GM08714 (cell line): Measurements from ENCODE around the gene ARMCX1.
"Not testable (repeated sequence)": the region's sequence is repeated elsewhere in the genome, so short reads cannot be mapped to it uniquely, and the experiment has no call there.

Experiments
- H3K4me3 ChIP-seq: fragments of 200-500 bp; sonication (Bioruptor generic); 2 replicates; pipeline ENCODE4 v1.5.1; 2014; ENCODE audit warnings: mild to moderate bottlenecking, low read length, inconsistent platforms
- ZNF274 ChIP-seq: IDR thresholded peaks from 2 replicates; pipeline ENCODE4 v1.6.1; 2012; ENCODE audit warnings: mild to moderate bottlenecking, low read depth, low read length

The ARMCX1 gene

DNA sequence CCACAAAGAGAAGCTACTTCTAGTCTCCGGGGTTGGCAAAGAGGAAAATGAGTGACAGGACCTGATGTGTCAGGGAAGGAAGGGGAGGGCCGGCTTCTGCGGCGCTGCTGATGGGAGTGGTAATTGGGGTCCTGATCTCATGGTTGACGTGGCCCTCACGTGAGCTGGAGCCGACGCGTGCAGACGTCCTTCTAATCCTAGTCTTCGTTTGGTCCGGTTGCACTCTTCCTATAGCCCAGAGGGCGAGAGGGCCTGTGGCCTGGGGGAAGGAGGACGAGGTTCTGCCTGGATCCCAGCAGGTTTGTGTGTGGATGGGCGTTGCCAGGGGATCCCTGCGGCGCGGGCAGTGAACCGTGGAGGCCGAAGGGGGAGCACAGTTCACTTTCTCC is at the start of gene ARMCX1:
Gene ARMCX1, plus strand, starts transcription at position 186 of the 389 bp plus-strand sequence. CDS start 2,384 bp downstream, outside the sequence.
- TF ChIP-seq ZNF274, result no peak
- H3K4me3 ChIP-seq, result no peak within 1 kb of the TSS

DNA sequence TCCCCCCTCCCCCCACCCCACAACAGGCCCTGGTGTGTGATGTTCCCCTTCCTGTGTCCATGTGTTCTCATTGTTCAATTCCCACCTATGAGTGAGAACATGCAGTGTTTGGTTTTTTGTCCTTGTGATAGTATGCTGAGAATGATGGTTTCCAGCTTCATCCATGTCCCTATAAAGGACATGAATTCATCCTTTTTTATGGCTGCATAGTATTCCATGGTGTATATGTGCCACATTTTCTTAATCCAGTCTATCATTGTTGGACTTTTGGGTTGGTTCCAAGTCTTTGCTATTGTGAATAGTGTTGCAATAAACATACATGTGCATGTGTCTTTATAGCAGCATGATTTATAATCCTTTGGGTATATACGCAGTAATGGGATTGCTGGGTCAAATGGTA is 47.4 kb upstream of the ARMCX1 start:
- not testable (repeated sequence) for H3K4me3 ChIP-seq

DNA sequence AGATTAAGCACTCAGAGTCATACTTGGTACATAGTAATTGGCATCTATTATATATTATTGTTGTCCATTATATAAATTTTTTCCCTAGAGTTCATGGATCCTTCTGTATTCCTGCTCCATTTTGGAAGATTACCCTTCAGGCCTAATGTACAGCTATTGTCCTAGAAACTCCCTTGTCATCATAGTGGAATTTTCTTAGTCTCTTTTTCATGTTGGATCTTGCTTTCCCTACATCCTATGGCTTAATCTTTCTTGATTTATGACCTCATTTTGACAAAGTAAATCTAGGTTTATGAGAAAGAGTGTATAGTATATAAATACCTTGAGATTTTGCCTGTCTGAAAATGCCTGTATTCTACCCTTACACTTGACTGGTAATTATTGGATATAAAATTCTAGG is 43.0 kb upstream of the ARMCX1 start:
- H3K4me3 ChIP-seq, result no peak overlapping the region
- no peak for TF ChIP-seq ZNF274

DNA sequence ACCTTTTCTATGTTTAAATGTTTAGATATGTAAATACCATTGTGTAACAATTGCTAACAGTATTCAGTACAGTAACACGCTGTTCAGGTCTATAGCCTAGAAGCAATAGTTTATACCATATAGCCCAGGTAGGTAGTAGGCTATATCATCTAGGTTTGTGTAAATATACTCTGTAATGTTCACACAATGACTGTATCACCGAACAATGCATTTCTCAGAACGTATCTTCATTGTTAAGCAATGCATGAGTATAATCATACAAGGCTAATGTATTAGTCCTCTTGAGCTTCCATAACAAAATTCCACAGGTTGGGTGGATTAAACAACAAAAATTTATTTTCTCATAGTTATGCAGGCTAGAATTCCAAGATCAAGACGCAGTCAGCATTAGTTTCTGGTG is 42.4 kb upstream of the ARMCX1 start:
- no peak for TF ChIP-seq ZNF274
- no peak overlapping the region for H3K4me3 ChIP-seq

DNA sequence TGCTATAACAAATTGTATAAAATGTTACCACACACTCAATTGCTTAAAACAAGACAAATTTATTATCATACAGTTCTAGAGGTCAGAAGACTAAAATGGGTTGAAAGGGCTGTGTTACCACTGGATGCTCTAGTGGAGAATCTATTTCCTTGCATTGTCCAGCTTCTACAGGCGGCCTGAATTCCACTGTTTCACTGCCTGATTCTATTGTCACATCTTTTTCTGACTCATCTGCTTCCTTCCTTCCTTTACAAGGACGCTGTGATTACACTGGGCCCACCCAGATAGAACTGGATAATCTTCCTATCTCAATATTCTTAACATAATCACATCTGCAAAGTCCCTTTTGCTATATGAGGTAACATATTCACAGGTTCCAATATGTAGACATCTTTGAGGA is 19.4 kb upstream of the ARMCX1 start:
- no peak for TF ChIP-seq ZNF274
- H3K4me3 ChIP-seq, result no peak overlapping the region

DNA sequence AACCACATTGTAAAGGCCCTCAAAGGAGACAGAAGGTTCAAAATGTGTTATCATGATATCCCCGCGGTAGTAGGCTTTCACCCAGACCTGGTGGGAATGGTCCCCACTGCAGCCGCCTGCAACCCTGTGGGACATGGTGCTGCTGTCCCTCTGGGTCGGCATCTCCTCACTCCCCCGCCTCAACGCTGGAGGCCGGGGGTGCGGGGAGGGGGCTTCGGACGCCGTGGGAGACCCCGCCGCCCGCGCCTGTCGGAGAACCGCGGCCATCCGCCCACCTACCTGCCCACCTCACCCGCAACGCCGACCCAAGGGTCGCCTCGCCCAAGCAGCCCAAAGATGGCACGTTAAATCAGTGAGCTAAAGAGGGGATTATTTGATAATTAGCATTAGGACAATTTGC is 11.2 kb upstream of the ARMCX1 start:
- no peak for TF ChIP-seq ZNF274

DNA sequence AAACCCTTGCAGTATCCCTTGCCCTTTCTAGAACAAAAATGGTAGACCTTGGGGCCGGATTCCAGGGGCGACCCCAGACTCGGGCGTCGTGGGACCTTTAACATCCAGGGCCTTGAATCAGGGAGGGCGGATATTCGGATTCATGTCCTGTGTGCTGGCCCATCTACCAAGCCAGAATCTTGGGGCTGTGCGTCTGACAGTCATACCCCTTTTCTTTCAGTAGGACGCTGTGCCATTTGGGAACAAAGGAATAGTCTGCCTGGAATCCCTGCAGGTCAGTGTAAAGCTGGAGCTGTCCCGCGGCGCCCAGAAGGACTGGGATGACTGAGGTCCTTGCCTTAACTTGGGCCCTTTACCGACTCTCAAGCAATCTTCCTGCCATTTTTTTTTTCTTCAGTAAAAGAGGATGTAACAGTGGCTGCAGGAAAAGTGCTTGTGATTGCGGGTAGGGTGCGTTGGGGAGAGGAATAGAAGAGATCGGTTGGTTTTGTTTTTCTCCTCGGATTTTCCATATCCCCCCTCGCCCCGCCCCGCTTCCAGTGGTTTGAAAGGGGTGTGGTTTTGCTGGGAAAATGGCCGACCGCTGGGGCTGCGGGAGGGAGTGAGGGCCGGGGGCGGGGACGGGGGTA is 518 bp downstream of the ARMCX1 start:
- H3K4me3 ChIP-seq, result no peak overlapping the region
- TF ChIP-seq ZNF274, result no peak

More for the DNA sequence above, 11.2 kb upstream of the ARMCX1 start:
- H3K4me3 ChIP-seq, result no peak overlapping the region

DNA sequence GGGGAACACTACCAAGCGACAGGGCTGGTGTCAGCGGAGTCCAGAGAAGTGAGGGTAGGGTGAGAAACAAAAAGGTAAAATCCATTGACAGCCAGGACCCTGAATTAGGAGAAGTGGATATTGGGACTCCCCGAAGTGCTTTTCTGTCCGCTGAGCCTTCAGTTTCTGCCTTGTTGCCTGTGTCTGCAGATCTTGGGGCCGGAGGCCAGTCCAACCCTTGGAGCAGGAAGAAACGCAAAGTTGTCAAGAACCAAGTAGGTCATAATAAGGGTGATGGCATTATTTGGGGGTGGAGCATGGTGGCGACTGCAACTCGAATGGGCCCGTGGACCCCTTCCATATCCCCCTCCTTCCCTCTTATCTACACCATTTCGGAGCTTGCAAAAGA is 1.0 kb downstream of the ARMCX1 start:
- no peak for TF ChIP-seq ZNF274
- H3K4me3 ChIP-seq, result no peak overlapping the region

DNA sequence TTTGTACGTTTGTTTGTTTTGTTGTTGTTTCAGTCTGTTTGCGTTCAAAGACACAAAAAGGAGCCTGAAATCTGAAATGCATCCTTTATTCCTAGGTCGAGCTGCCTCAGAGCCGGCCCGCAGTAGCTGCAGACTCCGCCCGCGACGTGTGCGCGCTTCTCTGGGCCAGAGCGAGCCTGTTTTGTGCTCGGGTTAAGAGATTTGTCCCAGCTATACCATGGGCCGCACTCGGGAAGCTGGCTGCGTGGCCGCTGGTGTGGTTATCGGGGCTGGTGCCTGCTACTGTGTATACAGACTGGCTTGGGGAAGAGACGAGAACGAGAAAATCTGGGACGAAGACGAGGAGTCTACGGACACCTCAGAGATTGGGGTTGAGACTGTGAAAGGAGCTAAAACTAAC is 2.4 kb downstream of the ARMCX1 start:
- no peak overlapping the region for H3K4me3 ChIP-seq
- no peak for TF ChIP-seq ZNF274

DNA sequence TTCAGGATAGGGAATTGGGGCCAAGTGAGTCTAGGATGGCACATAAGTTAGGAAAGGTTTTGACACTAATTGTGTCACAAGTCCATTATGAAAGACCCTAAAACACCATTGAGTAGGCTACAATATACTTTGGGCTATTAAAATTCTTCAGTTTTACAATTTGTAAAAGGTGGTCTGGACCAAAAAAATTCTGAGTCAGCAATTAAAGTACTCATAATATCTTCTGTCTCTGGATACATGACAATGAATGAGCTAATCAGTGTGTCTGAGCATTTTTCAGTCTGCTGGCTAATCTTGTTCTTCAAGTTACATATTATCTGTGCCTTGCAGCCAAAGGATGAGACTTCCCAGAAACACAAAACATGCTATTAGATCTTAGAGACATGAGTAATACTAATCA is 14.3 kb downstream of the ARMCX1 start:
- H3K4me3 ChIP-seq, result no peak overlapping the region
- no peak for TF ChIP-seq ZNF274

DNA sequence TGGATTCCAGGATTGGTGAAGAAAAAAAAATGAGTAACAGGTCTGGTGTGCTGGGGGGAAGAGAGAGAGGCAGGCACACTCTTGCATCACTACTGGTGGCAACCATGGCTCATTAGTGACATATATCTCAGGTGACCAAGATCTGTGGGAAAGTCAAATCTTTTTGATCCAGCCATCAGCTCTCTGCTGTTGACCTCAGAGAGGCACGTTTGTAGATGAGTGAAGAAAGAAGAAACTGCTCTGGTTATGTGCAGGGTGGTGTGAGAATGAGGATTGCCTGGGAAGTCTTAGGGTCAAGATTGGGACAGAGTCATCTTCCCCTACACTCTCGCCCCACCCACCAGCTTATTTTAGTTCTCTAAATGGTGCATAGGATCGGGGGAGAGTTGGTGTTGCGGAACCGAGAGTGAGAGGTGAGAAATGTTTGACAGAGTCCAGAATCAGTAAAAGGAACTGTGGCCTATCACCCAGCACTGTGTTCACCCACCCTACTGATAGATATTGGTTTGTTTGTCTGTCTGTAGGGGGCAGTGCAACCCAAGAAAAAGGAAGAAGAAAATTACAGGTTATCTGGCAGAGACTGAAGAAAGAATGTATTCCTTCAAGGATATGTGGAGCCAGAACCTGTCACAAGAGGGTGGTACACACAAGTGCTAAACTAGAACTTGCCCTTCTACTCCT is 45.5 kb downstream of the ARMCX1 start:
- TF ChIP-seq ZNF274, result no peak
- H3K4me3 ChIP-seq, result no peak overlapping the region

DNA sequence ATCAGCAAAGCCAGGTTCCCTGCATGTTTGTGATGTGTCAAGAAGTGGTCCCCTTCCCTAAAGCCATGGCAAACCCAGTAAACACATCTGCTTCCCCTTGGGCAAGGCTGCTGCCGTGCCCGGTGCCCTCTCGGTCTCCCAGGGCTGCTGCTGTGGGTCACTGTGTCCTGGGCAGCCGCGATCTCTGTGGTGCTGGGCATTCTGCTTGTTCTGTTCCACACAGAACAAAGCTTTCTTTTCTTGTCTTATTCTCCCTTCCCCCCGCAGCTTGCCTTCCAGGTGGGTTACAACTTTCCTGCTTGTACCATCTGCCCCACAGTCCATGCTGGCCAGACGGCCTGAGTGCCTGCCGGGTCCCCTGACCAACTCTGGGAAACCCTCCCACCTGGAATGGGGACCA is 49.2 kb downstream of the ARMCX1 start:
- H3K4me3 ChIP-seq, result not testable (repeated sequence)

DNA sequence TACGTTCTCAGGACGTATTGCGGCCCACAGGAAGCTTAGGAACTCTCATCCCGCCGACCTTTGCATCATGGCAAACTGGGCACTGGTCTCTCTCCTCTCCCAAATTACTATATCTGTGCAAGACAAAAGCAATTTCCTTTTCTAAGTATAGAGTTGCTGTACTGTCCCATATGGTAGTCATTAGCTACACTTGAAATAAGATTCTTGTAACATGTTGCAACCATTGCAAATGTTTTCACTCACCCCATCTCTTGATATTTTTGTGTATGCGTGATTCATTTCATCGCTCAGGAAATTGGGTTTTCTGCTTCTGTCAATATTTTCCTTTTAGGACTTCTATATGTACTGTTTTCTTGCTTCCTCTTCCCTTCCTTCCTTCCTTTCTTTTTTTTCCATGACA is 51.7 kb downstream of the ARMCX1 start:
- no peak overlapping the region for H3K4me3 ChIP-seq
- TF ChIP-seq ZNF274, result no peak
